Myocyte (in vitro differentiated cells): ENCODE measurements around the gene PAGE4. TPM values are rescaled to one million over a fixed set of nuclear protein-coding genes. Genes with fewer than 3 reads are reported as not detected.
A peak's percentile ranks its signal among the peaks of the same experiment; 100 is the strongest.

Source experiments
- DNase-seq: peaks from one replicate; pipeline ENCODE4 v3.0.0-alpha.2; 2012; ENCODE audit warnings: low read depth
- polyA plus RNA-seq: library from polyadenylated mRNA; unstranded; fragments of >200 nt; gene quantifications from one replicate; pipeline ENCODE4 v1.2.1, GENCODE V29; 2012; ENCODE audit warnings: missing spikeins
- total RNA-seq: library from RNA; depleted of rRNA; stranded (reverse); fragments of >200 nt; gene quantifications from 2 replicates; pipeline ENCODE4 v1.2.3, GENCODE V29; 2014

PAGE4 gene
- total RNA-seq: not detected in 2 replicates
- not detected for polyA plus RNA-seq

DNA sequence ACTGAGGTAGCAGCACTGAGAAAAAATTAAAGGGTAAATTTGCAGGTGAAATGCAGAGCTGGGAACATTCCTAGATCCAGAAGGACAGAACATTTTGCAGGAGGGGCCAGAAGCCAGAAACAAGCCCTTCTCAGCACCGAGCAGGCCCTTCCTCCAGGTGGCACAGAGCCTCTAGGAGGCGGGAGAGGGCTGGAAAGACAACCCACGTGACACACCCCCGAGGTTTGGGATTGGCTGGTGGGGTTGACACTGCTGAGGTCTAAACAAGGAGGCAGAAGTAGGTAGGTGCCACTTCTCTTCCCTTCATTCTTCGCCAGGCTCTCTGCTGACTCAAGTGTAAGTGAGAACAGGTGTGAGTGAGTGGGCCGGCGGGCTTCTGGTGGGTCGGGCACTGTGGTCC lies at the start of gene PAGE4:
Gene PAGE4 (plus strand): TSS at position 288 of the 400 bp plus-strand sequence. CDS start 1,126 bp downstream, outside the sequence.
- no peak for DNase-seq

GRCh38 chrX:49784747-49785280 lies 44.3 kb upstream of the PAGE4 start:
- DNase-seq: no peak

DNA sequence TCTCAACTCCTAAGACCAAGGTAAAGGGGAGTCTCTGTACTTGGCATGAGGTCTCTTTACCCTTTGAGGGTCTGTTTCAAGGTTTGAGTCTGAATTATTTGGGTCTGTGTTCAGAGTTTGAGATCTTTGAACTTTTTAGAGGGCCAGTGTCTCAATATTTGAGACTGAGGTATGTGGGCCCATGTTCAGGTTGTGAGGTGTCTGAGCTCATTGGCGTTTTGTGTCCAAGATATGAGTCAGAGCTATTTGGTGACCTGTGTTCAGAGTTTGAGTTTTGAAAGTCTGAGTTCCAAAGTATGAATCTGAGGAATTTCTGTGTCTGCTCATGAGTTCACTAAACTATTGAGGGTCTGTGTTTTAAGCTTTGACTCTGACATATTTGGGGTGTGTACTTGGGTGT lies 36.7 kb upstream of the PAGE4 start:
- DNase-seq: no peak

GRCh38 chrX:49793686-49794085 lies 35.4 kb upstream of the PAGE4 start:
- DNase-seq: no peak

DNA sequence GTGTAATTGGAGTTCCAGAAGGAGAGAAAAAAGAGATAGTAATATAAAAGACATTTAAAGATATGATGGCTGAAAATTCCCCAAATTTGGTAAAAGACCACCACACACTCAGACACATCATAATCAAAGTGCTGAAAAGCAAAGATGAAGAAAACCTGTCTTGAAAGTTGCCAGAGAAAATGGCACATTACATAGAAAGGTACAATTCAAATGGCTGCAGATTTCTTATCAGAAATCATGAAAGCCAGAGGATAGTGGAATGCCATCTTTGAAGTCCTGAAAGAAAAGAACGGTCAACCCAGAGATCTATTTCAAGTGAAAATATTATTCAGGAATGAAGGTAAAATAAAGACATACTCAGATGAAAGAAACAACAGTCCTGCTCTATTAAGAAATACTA lies 29.3 kb upstream of the PAGE4 start:
- DNase-seq: no peak

DNA sequence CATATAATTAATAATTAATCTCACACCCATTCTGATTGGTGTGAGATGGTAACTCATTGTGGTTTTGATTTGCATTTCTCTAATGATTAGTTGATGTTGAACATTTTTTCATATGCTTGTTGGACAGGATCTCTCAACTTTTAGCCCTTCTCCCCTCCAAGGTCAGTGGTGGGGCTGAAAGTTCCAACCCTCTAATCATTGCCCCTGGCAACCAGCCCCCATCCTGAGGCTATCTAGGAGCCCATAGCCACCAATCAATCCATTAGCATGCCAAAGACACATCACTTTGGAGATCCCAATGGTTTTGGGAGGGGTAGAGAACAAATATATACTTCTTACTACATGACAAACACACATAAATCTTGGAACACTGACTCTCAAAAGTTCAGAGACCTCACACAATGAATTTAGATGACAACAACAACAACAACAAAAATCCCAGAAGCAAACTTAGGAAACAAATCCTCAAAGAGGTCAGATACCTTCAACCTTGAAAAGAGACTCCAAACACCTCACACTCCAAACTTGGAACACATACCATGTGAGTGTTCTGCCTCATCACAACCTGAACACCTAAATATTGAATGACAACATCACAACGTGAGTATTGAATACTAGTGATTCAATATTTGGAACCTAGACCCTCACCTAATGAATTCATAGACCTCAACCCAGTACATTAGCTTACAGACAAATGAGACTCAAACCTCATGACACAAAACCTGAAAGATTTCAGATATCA lies 19.0 kb upstream of the PAGE4 start:
- no peak for DNase-seq

GRCh38 chrX:49812177-49812576 lies 16.9 kb upstream of the PAGE4 start:
- no peak for DNase-seq

DNA sequence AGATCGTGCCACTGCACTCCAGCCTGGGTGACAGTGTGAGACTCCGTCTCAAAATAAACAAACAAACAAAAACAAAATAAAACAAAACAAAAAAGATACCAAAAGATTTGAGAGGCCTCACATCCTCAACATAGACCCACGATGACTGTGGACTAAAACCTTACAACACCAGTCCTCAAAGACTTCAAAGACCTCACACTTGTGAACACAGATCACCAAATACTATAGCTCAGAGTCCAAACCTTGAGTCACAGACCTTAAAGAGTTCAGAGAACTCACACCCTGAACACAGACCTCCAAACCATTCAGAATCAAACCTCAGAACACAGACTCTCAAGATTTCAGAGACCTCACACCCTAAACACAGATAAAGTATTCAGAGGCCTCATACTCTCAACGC lies 12.7 kb upstream of the PAGE4 start:
- no peak for DNase-seq

GRCh38 chrX:49838374-49838773 lies 9.3 kb downstream of the PAGE4 start:
- DNase-seq: peak; percentile 19

DNA sequence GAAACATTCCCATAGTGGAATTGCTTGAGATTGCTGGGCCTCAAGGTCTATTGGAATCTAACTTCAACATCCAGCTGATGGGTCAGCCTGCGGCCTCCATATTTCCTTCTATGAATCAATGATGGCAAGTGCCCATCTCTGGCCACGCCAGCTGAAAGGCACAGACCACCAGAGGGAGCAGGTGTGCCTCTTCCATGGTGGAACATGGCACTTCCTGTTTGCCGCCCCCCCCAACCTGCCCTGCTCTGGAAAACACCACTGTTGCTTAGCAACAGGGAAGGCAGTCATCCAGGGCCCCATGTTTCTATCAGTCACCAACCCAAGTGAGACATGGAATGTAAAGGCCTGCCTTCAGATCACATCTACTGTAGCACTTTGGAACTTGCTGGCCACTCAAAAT lies 11.6 kb downstream of the PAGE4 start:
- peak; percentile 34 for DNase-seq

DNA sequence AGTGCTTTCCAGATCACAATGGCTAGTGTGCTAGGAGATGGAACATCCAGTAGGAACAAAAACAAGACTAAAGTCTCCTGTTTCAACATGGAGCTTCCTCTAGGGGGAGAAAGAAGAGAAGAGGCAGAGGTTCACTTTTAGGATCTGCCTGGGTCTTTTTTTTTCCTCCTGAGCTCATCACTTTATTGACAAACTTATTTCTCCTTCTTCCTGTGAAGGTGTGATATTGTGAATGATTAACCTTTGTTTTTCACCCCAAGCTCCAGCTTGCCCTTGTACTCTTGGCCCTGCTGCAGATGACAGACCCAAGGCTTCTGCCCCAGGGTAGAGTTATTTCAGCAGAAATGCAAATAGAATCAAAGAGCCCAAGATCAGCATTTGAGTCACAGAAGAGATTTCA lies 13.5 kb downstream of the PAGE4 start:
- DNase-seq: no peak

- DNase-seq: peak; percentile 3
These were observed 15.5 kb downstream of the PAGE4 start for GRCh38 chrX:49844611-49845010.

DNA sequence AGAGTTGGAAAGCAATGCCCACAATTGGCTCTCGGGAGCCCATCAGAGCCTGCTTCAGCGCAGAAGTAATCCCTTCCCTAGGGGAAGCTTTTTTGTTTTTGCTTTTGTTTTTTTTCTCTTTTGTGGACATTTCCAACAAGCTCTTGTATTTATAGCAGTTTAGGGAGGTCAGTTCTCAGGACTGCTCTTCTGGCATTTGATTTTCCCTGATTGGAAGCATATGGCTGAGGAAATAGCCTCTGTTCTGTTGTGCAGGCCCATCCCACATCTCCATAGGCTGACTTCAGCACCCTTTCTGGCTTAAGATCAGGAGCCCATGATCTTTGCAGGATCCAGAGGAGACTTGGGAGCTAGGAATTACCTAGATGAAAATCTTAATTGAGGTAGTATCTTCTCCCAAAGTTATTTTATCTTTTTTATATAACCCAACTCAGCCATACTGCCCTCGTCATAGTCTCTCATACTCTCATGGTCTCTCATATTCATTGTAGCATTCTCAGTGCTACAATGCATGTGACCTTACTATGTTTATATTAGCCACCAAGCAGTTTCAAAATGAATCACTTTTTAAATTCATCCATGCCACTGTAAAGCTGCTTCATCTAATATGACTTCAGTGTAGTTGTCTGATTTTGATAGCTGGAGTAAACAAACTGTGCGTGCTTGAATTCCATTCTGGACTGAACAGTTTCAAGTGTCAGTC lies 16.7 kb downstream of the PAGE4 start:
- no peak for DNase-seq

- no peak for DNase-seq
These were observed 17.4 kb downstream of the PAGE4 start for GRCh38 chrX:49846522-49846921.

GRCh38 chrX:49848275-49848674 lies 19.2 kb downstream of the PAGE4 start:
- no peak for DNase-seq

GRCh38 chrX:49850028-49850427 lies 20.9 kb downstream of the PAGE4 start:
- DNase-seq: no peak

DNA sequence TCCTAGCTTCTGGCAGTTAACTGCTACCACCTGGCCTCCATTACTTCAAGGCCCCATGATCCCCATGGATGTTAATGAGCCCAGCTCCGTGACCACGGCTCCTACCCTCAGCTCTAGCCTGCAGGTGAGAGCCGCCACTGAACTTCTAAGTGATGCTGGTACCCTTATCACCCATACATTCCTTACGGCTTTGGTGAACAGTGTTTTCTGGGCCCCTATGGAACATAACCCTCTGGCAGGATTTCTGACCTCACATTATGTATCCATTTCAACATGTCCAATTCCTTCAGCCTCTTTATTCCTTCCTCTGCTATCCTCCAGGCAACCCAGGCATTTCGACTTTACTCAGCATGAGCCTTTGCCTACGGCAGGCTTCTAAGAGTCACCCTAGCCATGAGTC lies 24.6 kb downstream of the PAGE4 start:
- DNase-seq: no peak

GRCh38 chrX:49856819-49857218 lies 27.7 kb downstream of the PAGE4 start:
- DNase-seq: no peak

- DNase-seq: no peak
These were observed 29.2 kb downstream of the PAGE4 start for GRCh38 chrX:49858341-49858740.

- no peak for DNase-seq
These were observed 30.4 kb downstream of the PAGE4 start for GRCh38 chrX:49859491-49859890.

GRCh38 chrX:49860867-49861535 lies 31.9 kb downstream of the PAGE4 start:
- DNase-seq: no peak

GRCh38 chrX:49862093-49862492 lies 33.0 kb downstream of the PAGE4 start:
- DNase-seq: no peak
